ENCODE measurements around the gene PSME3IP1. TPM values are rescaled to one million over a fixed set of nuclear protein-coding genes. Genes with fewer than 3 reads are reported as not detected.

Gene PSME3IP1
- total and polyA plus RNA-seq, 9 donors = 38.0 to 147 (median 59.3) TPM

- Histone ChIP-seq H3K4me3 (no peak overlapping the region), H3K27ac (no peak overlapping the region), H3K4me1 (ENCODE audit: insufficient read depth) (no peaks in the 10 kb centered on the region), H3K36me3 (no peaks in the 10 kb centered on the region), H3K9me3 (no peaks in the 10 kb centered on the region), H3K27me3 (no peaks in the 10 kb centered on the region)
- TF ChIP-seq POLR2A (IDR thresholded peaks at IDR 0.05) (no peak), EP300 (IDR thresholded peaks at IDR 0.05) (no peak), CTCF (IDR thresholded peaks at IDR 0.05) (no peak)
- no peak for DNase-seq
- WGBS, 3 donors = 51 to 70% (median 65%) methylated on average over 9 of the region's 9 CpGs
- intact Hi-C loops (cut with DNase I) = no loop called here
These were observed 78.4 kb downstream of the PSME3IP1 start for GRCh38 chr16:57107321-57107922.

- no peaks in the 10 kb centered on the region for H3K27me3 ChIP-seq
- no peaks in the 10 kb centered on the region for H3K36me3 ChIP-seq
- DNase-seq = no peak
- no peak overlapping the region for H3K4me3 ChIP-seq
- intact Hi-C loops (cut with DNase I) = no loop called here
- TF ChIP-seq CTCF (IDR thresholded peaks at IDR 0.05) = no peak
- TF ChIP-seq POLR2A (IDR thresholded peaks at IDR 0.05) = no peak
- no peak for TF ChIP-seq EP300 (IDR thresholded peaks at IDR 0.05)
- H3K9me3 ChIP-seq = no peaks in the 10 kb centered on the region
- no peak overlapping the region for H3K27ac ChIP-seq
- 83 to 100% (median 87%) methylated on average over 2 of the region's 2 CpGs for WGBS, 3 donors
- H3K4me1 ChIP-seq (ENCODE audit: insufficient read depth) = no peaks in the 10 kb centered on the region
These were observed 79.1 kb downstream of the PSME3IP1 start for GRCh38 chr16:57106767-57107166.

- Histone ChIP-seq H3K4me1 (ENCODE audit: insufficient read depth) (no peaks in the 10 kb centered on the region), H3K27me3 (no peaks in the 10 kb centered on the region), H3K9me3 (no peaks in the 10 kb centered on the region), H3K4me3 (no peak overlapping the region), H3K36me3 (no peaks in the 10 kb centered on the region), H3K27ac (no peak overlapping the region)
- TF ChIP-seq POLR2A (IDR thresholded peaks at IDR 0.05) (no peak), EP300 (IDR thresholded peaks at IDR 0.05) (no peak), CTCF (IDR thresholded peaks at IDR 0.05) (no peak)
- intact Hi-C loops (cut with DNase I) = no loop called here
- 86 to 91% (median 90%) methylated on average over 7 of the region's 7 CpGs for WGBS, 3 donors
- no peak for DNase-seq
These were observed 80.7 kb downstream of the PSME3IP1 start for GRCh38 chr16:57105184-57105583.

GRCh38 chr16:57104706-57105105, 81.1 kb downstream of the PSME3IP1 start:
- H3K36me3 ChIP-seq = no peaks in the 10 kb centered on the region
- WGBS, 3 donors = 65 to 77% (median 70%) methylated on average over 3 of the region's 3 CpGs
- DNase-seq = no peak
- H3K4me1 ChIP-seq (ENCODE audit: insufficient read depth) = no peaks in the 10 kb centered on the region
- H3K4me3 ChIP-seq = no peak overlapping the region
- intact Hi-C loops (cut with DNase I) = no loop called here
- no peaks in the 10 kb centered on the region for H3K9me3 ChIP-seq
- no peaks in the 10 kb centered on the region for H3K27me3 ChIP-seq
- no peak for TF ChIP-seq POLR2A (IDR thresholded peaks at IDR 0.05)
- no peak for TF ChIP-seq EP300 (IDR thresholded peaks at IDR 0.05)
- TF ChIP-seq CTCF (IDR thresholded peaks at IDR 0.05) = no peak
- no peak overlapping the region for H3K27ac ChIP-seq
